Measurements from ENCODE around the gene NAALADL2.
"Not testable (repeated sequence)": the region's sequence is repeated elsewhere in the genome, so short reads cannot be mapped to it uniquely, and the experiment has no call there.

NAALADL2 gene

DNA sequence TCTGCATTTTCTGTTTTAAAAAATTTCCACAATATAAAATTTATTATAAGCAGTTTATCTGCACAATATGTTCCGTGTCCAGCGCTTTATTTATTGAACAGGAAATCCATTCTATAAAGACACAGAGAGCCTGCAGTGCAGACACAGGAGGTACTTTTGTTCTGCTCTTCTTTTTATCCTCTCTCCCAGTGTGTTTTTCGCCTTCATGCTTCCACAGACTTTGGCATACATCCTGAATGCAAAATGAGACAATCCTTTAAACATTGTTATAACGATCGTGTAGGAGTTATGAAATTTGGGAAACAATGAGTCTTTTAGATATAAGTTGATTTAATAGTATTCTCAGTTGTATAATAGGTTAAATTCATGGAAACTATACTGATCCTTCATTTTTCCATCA is 749.2 kb downstream of the NAALADL2 start:
- DNase-seq = no peak

DNA sequence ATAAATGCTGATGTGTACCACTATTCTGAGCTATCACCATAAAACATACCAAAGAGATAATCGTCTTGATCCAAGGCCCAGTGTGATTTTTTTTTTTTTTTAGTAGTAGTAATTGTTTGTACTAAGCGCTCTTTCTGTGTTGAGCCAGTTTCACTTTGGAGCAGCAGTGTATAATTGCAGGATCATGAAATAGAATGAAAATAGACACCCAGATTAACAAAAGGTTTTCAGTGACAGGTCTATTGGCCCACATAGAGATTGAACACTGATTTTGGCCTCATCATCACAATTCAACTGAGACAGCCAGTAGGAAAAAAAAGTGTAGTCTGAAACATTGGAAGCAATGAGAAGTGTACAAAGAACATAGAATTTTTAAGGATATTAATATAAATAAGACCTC is 749.8 kb downstream of the NAALADL2 start:
- no peak for DNase-seq

DNA sequence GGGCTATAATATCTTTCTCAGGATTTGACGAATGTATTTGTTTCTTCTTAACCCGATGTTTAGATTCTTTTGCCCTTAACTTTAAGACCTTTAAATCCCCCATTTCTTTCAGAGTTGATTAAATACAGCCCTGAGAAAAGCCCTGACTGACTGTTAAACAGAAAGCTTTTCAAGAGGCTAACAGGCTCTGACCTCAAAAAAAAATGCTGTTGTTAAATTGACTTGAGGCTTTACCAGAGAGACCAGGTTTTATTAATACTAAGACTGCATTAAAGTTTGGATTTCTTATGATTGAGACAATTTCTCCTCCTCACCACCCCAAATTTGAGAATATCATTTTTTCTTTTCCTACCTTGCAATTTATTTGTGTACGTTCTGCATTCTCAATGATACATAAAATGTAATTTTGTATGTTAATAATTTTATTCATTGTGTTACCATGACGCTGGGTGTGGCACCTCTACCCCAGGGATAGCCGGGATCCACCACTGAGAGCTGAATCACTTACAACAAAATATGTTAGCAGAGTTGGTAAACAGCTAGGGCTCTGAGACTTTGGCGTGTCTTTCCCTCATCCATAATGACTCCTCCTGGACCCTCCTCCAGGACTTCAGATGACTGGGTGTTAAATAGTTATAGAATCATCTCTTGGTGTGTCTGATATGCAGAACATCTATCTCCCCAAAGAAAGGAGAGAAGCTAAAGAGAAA is 753.5 kb downstream of the NAALADL2 start:
- no peak for DNase-seq

DNA sequence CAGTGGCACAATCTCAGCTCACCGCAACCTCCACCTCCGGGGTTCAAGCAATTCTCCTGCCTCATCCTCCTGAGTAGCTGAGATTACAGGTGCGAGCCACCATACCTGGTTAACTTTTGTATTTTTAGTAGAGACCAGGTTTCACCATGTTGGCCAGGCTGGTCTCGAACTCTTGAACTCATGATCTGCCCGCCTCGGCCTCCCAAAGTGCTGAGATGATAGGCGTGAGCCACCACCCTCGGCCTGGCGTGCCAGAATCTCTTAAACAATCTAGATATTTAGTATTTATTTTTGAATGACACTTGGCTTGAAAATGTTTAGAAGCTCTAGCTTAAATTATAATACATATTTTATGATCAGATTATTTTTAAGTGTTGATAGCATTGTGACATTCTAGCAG is 755.0 kb downstream of the NAALADL2 start:
- DNase-seq = not testable (repeated sequence)

DNA sequence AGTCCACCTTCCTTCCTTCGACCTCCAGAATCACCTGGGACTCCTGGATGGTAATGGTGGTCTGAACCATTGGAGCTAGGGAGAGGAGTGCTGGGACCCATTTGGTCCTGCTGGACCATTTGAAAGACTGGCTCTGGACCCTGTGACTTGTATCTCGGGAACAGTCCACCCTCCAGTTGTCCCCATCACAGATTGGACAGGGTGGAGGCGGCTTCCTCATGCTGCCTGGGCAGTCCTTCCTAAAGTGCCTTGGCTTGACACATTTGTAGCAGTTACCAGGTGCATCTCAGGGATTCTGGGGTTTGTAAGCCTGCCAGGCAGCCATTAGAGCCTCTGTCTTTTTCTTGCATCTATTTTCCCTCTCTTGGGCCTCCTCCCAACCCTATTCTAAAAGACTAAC is 758.1 kb downstream of the NAALADL2 start:
- no peak for DNase-seq

DNA sequence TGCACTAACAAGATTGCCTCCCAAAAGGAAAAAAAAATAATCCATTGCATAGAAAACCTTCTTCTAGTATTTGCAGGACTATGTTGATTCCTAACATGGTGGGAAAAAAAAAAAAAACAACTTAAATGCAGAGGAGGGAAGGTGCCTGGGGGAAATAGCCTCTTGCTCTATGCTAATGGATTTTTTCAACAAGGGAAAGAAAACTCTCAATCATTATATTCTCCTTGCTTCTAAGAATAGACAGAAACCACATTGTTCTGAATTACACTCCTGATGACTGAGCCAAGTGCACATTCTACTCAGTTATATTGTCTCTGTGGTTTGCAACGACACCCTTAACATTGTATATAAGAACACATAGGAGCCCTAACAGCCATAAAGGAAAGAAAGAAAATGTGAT is 760.2 kb downstream of the NAALADL2 start:
- DNase-seq = no peak

DNA sequence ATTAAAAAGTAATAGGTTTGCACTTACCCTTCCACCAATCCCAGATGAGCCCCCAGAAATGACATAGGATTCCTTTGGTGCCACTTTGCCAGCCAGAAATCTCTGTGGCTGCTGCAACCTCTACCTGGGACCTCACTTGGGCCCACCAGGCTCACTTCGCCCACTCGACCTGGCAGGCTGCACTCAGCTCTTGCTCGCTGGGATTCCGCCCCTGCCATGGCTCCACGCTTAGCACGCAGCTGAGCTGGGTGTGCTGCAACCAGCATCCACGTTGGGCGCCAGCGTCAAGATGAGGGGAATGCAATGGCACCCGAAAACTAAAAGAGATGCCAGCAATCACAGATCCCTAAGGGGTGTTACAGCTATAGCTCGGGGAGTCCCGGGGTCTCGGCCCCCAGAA is 761.0 kb downstream of the NAALADL2 start:
- DNase-seq = no peak

DNA sequence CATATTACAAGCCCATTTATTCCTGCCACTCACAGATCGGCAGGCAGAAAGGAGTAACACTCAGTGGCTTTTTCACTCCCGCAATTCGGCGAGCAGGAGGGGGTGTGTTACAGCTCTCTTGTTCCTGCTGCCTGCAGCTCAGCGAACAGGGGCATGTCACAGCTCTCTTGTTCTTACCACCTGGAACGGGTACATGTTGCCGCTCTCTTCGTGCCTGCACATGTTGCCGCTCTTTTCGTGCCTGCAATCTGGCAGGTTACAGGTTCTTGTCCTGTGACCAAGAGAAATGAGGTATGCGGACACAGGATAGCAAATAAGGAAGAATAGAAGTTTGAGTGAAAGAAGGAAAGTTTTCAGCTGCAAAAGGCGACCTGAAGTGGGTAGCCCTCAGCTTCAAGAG is 761.4 kb downstream of the NAALADL2 start:
- no peak for DNase-seq

DNA sequence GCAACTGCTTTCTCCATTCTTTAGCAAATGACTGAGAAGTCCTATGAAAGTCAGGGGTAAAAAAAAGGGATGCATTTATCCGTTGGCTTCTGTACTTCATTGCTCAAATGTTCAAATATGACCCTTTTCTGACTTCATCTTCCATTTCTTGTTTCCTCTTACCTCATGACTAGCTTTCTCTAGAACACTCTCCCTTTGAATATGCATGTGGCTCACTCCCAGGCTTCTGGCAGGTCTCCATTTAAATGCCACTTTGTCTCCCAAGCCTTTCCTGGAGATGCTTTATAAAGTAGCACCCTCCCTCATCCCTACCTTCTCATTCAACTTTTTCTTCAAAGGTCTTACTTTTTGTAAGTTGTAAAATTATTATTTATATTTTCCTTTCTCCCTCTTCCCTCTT is 781.8 kb downstream of the NAALADL2 start:
- DNase-seq = no peak

DNA sequence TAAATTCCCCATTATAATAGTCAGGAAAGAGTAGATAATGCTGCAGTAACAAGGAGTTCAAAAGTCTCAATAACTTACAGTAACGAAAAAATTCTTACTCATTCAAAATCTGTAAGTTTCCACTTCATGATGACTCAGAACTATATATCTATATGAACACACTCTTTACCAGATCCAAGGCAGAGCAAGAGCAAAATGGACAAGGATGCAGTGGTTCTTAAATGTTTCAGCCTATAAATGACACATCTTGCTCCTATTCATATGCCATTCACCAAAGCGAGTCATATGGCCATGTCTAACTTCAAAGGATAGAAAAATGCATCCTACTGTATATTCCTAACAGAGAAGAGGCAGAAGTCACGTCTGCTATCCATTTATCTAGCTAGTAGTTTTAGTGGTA is 787.7 kb downstream of the NAALADL2 start:
- DNase-seq = peak; percentile 3

DNA sequence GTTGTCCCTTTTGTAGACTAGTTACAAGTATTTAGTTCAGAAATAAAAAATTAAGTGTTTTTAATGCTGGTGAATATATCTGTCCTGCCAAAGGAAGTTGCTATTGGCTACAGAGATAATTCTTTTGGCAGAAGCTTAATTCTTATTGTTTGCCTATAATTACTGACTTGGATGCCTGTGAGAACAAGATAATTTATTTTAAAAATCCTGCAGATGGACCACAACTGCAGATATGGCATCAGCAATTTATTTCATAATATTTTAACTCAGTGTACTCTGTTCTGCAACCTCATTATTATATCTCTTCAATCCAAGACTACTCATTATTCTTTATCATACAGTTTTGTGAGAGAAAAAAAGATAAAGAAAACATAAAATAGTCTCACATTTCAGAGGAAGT is 789.8 kb downstream of the NAALADL2 start:
- DNase-seq = no peak

DNA sequence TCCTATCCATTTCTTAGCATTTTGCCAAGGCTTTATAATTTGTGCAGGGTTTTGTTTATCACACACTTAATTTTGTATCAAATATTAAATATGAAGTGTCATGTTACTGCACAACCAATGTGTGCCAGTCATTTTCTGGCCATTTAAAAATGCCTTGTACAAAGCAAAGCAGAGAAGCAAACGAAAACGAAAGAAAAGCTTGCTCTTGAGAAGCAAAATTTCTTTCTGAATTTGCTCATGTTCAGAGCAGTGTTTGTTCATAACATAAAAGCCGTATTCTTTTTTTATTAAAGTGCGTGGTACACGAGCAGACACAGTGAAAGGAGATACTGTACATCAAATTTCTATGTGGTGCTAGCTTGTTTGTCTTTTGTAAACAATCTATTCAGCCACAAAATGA is 792.6 kb downstream of the NAALADL2 start:
- no peak for DNase-seq

DNA sequence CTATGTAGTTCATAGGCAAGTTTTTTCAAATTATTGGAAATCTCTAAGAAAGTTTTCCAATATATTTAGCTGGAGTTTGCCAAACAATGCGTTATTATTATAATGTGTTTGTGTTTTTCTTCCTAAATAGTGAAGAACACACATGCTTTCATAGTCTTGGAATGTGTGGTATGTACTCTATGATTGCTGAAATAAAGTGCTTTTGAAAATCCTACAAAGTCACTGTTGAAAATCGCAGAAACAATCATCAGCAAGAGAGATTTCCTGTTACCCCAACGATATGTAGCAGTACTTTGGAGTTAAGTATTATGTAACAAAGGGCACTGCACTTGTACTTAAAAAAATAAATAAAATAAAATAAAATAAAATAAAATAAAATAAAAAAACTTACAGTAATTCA is 796.2 kb downstream of the NAALADL2 start:
- peak; percentile 3 for DNase-seq

DNA sequence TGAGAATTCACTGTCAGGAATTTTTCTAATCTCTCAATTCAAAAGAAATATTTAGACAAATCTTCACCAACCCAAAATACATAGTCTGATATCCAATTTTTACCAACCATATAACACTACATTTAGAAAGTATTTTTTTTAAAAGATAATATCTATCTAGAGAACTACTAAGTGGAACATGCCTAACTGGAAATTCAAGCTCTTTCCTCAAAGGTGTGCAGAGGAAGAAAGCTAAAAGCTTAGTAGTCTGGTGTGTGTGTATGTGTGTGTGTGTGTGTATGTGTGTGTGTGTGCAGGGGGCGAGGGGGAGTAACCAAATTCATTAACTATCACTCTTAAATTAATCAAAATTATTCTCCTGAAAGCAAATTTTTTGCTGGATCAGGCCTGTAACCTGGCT is 797.3 kb downstream of the NAALADL2 start:
- DNase-seq = no peak

DNA sequence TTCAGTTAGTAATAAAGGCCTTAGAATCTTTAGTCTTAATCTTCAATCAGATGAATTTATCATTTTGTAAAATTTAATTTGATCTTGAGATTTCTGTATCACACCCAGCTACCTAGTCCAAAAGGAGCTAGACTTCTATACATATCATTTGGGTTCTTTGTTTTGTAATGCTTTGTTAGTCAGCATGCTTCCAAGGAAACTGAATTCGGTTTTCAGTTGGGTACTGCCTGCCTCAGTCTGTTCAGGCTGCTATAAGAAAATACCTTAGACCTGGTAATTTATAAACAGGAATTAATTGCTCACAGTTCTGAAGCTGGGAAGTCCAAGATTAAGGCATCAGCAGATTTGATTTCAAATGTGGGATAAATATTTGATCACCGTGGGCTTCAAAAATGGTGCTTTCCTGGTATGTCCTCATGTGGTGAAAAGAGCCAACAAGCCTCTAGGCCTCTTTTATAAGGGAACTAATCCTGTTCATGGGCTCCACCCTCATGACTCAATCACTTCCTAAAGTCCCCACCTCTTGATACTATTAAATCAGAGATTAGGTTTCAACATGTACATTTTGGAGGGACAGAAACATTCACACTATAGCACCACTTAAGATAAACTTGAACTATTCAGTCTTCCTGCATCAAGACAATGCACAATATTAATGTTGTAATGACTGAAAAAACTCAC is 800.7 kb downstream of the NAALADL2 start:
- no peak for DNase-seq

DNA sequence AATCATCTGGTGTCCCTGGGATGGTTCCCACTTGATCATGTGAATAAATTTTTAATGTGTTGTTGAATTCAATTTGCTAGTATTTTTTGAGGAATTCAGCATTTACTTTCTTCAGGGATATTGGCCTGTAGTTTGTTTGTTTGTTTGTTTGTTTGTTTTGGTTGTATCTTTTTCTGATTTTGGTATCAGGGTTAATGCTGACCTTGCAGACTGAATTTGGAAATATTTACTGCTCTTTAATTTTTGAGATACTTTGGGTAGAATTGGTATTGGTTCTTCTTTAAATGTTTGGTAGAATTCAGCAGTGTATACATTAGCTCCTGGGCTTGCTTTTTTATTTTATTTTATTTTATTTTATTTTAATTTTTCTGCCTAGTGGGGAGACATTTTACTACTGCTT is 803.7 kb downstream of the NAALADL2 start:
- no peak for DNase-seq

DNA sequence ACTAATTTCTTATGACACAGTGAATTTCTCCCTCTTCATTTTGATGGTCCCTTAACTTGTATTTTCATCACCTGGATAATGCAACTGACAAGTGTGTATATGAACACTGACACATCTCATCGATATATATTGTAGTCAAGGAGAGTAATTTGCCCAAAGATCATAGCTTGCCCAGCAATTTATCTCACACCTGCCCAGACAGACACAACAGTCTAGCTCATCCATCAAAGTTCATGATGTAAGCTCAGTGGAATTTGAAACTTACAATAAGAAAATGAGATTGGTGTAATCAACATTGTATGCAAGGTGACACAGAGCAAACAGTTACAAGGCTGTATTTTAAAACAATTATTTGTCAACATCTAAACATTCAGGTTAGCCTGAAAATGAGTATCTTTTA is 805.8 kb downstream of the NAALADL2 start:
- no peak for DNase-seq

DNA sequence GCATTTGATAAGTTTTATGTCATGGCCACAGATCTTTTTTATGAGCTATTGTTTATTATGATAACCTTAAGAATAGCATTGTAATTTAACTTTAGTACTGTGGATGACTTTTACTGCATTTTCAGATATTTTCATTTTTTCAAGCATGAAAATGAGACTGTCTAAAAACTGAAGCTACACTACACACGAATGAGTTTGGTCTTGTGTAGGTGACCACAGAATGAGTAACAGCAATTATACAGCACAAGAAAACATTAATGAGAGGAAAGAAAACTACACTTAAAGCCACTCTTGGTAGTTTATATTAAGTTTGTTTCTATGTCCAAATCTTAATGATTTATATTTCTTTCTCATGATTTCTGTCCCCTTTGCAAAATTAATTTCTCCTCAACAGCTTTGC is 809.2 kb downstream of the NAALADL2 start:
- DNase-seq = no peak

DNA sequence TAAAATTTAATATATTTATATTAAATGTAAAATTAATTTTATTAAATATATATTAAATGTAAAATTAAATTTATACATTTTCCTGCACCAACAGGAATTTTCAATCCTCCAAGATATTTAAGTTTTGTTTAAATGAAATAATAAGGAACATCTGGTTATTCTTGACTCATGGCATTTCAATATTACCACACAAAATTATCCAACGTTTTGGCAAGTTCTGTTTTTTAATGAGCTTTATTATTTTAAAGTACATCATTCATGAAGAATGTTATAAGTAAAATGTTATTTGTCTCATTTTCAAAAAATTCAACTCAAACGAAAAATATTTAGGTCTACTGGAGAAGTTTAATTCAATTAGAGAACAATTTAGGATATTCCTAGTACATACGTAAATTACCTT is 811.4 kb downstream of the NAALADL2 start:
- peak; percentile 71 for DNase-seq

DNA sequence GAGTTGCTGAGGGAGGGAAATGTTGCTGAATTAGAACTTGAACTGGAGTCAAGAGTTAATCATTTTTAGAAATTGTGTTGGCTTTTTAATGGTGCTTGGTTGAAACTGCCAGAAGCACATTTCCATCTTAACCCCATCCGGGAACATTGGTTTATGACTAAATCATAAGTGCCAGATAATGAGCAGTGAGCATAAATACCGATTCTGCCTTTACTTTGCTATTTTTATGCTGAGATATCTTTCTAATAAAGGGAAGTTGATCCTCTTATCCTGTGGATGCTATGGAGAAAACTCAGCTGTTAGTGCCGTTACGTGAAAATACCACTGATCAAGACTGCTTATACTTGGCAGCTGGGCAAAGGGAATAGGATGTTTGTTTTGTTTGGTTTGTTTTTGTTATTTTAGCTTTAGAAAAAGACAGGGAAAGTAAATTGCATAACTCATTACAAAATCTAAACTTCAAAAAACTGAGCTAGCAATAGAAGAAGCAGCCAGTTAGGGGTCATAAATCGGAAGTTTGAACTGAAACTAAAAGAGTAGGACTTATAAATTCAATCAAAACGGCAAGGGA is 813.1 kb downstream of the NAALADL2 start:
- peak; percentile 16 for DNase-seq

DNA sequence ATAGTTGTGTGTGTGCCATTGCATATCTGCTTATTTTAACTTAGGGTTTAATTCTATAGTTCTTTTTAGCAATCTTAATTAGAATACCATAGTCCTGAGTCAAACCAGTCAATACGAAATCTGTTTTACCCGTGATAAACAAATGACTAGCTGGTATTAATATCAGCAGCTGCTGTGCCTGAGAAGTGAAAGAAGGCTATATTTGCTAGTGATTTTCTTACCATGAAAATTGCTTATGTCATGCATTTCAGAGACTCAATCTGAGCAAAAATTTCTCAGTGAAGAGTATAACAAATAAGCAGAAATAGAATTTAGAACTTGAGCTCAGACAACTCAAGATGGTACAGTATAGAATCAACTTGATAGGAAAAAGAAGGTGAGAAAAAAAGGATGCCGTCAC is 820.4 kb downstream of the NAALADL2 start:
- DNase-seq = no peak

DNA sequence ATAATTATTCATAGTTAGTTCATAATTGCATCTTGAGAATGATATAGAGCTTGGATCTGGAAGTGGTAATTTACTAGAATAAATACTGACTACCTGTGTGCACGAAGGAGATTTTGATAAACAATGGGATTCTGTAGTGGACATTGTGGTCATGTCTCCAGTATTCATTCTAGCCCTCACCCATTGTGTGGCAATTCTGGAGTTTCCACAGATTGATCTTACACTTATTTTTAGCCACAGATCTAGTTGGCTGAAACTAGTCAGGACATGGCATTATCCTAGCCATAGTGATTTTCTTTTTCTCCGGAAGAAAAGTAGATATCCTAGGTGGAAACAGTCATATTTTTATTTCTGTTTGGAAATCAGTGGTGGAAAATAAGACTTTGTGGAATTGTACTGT is 833.1 kb downstream of the NAALADL2 start:
- DNase-seq = no peak

DNA sequence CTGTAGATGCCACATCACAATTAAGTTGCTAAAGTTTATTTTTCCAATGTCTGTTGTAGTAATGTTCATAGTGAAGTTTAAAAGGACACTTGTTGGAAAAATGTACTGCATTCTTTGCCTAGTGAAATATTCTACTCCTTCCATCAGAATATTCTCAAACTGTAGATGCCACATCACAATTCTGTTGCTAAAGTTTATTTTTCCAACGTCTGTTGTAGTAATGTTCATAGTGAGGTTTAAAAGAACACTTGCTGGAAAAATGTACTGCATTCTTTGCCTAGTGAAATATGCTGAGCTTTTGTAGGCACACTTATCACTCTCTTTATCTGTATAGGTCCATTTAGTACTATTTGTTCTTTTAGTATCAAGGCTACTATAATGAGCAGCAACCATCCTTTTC is 836.1 kb downstream of the NAALADL2 start:
- DNase-seq = no peak

DNA sequence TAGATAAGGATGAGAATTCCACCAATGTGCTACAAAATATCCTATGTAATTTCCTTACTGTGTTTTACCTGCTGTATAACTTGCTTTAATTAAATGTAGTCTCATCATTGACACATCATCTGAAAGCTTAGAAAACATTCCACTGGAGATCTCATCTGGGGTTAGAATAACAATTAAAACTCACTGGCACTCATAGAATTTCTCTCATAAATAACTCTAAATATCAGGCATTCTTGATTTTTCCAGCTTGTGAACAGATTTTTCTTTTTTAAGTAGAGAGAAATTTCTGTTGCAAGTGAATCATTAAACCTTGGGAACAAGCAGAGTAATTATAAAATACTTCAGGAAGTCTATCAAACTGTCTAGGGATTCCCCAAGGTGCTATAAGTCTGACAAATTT is 843.8 kb downstream of the NAALADL2 start:
- peak; percentile 58 for DNase-seq

Data from fibroblast of skin of scalp (primary cell).